ENCODE results near the gene IKBKE. TPM values are rescaled to one million over a fixed set of nuclear protein-coding genes. Genes with fewer than 3 reads are reported as not detected.

The IKBKE gene
- total RNA-seq, 1 donor from 2014 or later, result 8.5 TPM

DNA sequence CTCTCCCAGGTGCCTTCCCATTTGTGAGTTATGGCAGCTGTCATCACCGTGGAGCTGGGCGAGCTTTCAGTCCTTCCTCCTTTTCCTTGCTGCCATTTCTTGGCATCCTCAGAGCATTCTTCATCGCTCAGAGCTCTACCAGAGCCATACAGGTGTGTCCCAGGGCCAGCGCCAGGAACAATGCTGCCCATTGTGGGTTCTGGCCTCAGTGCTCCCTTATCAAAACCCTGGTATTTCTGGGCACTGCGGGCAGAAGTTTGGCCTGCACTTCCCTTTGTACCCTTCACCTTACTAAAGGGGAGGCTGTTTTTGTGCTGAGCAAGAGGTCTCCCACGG is 65.5 kb downstream of the IKBKE start:
- Histone ChIP-seq H3K27ac (no peak overlapping the region), H3K27me3 (no peaks in the 10 kb centered on the region), H3K9me3 (no peaks in the 10 kb centered on the region), H3K36me3 (no peaks in the 10 kb centered on the region), H3K4me1 (peaks cover 17% of the 10 kb centered on the region), H3K4me3 (no peak overlapping the region)
- TF ChIP-seq, protein P1, sequence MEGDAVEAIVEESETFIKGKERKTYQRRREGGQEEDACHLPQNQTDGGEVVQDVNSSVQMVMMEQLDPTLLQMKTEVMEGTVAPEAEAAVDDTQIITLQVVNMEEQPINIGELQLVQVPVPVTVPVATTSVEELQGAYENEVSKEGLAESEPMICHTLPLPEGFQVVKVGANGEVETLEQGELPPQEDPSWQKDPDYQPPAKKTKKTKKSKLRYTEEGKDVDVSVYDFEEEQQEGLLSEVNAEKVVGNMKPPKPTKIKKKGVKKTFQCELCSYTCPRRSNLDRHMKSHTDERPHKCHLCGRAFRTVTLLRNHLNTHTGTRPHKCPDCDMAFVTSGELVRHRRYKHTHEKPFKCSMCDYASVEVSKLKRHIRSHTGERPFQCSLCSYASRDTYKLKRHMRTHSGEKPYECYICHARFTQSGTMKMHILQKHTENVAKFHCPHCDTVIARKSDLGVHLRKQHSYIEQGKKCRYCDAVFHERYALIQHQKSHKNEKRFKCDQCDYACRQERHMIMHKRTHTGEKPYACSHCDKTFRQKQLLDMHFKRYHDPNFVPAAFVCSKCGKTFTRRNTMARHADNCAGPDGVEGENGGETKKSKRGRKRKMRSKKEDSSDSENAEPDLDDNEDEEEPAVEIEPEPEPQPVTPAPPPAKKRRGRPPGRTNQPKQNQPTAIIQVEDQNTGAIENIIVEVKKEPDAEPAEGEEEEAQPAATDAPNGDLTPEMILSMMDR (IDR thresholded peaks at IDR 0.05), result no peak
- ATAC-seq (no peak), DNase-seq (no peak)
- intact Hi-C loops (cut with DNase I), result no loop called here

DNA sequence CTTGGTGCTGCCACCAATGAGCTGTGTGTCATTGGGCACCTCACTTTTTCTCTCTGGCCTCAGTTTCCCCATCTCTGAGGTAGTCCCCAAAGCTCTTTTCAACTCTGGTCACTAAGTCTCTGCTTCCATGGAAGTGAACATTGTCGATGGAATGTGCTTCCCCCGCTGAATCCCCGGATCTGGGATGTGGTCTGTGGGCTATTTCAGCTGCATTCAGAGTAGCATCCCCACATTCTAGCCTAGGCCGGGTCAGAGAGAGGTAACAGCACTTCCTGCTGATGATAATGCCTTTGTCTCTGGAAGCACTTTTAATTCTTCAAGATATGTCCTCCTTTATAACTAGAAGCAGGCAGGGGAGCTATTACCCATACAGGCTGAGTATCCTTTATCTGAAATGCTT is 66.9 kb downstream of the IKBKE start:
- no peak overlapping the region for H3K27ac ChIP-seq
- peaks cover 21% of the 10 kb centered on the region for H3K4me1 ChIP-seq
- TF ChIP-seq, protein P1 (IDR thresholded peaks at IDR 0.05), result no peak
- H3K9me3 ChIP-seq, result no peaks in the 10 kb centered on the region
- H3K27me3 ChIP-seq, result no peaks in the 10 kb centered on the region
- ATAC-seq (no peak), DNase-seq (no peak)
- H3K4me3 ChIP-seq, result no peak overlapping the region
- H3K36me3 ChIP-seq, result no peaks in the 10 kb centered on the region
- intact Hi-C loops (cut with DNase I), result no loop called here

DNA sequence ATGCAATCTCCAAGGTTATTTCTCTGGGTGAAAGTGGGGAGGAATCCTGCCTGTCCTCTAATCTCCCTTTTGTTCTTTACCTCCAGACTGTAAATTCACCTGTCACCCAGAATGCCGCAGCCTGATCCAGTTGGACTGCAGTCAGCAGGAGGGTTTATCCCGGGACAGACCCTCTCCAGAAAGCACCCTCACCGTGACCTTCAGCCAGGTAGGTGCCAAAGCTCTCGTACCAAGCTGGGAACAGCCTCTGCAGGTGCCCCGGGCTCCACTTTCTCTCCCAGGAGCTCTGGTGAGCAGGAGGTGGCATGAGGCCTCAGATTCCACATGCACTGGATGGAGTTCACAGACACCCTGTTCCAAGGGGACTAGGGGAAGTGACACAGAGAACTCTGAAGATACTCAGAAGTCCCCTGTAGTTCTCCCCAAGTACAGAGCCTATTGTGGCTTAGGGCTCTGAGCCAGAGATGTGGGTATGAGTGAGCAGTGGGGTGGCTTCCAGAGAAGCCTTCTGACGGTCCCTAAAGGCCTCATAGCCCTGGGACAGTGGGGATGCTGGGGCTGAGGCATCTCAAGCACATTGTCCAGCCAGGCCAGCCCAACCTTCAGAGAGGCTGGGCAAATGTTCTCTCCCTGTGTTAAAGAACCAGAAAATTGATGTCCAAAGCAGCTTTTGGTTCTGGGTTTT is 68.0 kb downstream of the IKBKE start:
- Histone ChIP-seq H3K9me3 (no peaks in the 10 kb centered on the region), H3K4me1 (peaks cover 21% of the 10 kb centered on the region), H3K27ac (no peak overlapping the region), H3K36me3 (no peaks in the 10 kb centered on the region), H3K27me3 (no peaks in the 10 kb centered on the region), H3K4me3 (no peak overlapping the region)
- TF ChIP-seq, protein P1 (IDR thresholded peaks at IDR 0.05), result no peak
- ATAC-seq (no peak), DNase-seq (no peak)
- intact Hi-C loops (cut with DNase I), result no loop called here

DNA sequence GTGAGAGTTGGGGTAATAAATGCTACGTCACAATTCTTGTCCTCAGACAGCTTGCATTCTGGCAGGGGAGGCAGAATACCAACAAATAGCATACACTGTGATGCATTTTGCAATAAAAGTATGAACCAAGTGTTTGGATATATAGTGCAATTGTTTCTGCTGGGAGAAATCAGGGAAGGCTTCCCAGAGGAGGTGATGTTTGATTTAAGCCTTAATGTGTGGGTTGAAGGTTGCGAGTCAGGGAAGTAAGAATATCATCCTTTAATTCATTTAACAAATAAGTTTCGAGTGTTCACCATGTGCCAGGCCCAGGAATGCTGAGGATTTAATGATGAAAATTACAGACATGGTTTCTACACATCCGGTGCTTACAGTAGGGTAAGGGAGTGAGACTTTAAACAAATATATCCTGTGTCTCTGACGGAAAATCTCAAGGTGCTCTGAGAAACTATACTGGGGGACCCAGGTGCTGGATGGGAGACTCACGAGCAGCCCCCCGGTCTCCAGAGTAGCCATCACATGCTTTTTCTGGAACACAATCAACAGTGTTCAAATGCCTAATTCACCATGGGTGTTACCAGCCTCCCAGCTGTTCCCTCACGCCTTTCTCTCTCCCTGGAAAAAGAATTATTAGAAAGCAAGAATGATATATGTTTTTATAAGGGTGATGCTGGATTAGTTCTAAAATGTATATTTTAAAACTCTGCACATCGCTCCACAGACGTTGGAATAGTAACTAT is 68.8 kb downstream of the IKBKE start:
- intact Hi-C loops (cut with DNase I), result no loop called here
- ATAC-seq (no peak), DNase-seq (no peak)
- no peak overlapping the region for H3K4me3 ChIP-seq
- H3K36me3 ChIP-seq, result no peaks in the 10 kb centered on the region
- peaks cover 21% of the 10 kb centered on the region for H3K4me1 ChIP-seq
- no peaks in the 10 kb centered on the region for H3K9me3 ChIP-seq
- TF ChIP-seq, protein P1 (IDR thresholded peaks at IDR 0.05), result no peak
- no peak overlapping the region for H3K27ac ChIP-seq
- no peaks in the 10 kb centered on the region for H3K27me3 ChIP-seq

DNA sequence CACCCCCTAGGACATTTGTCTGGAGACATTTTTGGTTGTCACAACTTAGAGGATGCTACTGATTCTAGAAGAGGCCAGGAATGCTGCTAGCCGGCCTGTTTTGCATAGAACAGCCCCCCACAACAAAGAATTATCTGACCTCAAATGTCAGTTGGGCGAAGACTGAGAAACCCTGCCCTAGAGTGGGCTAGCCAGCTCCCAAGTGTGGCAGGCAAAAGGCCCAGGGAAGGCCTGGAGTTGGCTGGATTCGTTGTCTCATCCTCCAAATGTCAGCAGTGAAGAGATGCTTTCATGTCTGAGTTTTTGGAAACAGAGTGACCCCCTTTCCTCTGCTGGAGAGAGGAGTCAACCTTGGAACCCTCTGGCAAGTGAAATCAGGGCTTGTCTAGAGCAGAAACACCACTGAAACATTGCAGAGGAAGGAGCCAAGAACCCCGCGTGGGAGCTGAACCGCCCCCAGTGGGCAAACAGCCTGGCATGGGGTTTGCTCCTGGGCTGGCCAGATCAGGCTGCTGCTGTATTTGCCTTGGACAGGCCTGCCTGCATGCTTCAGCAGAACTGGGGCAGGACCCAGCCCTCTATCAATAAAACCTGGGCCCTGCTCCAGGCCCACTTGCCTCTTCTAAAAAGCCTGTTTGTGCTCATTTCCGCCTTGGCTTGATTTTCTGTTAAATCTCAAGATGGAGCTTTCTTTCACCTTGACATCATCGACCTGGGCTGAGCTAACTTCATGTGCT is 69.9 kb downstream of the IKBKE start:
- DNase-seq, result peak; percentile 89
- Histone ChIP-seq H3K4me3 (no peak overlapping the region), H3K27me3 (no peaks in the 10 kb centered on the region), H3K4me1 (peaks cover 21% of the 10 kb centered on the region), H3K27ac (peak overlapping the region; percentile 78), H3K9me3 (no peaks in the 10 kb centered on the region), H3K36me3 (no peaks in the 10 kb centered on the region)
- intact Hi-C loops (cut with DNase I), result no loop called here
- TF ChIP-seq, protein P1 (IDR thresholded peaks at IDR 0.05), result no peak
- ATAC-seq, result peak; percentile 94

Measured in upper lobe of right lung (tissue), 1 donor.